ENCODE measurements around the gene ALG9. TPM values are rescaled to one million over a fixed set of nuclear protein-coding genes. Genes with fewer than 3 reads are reported as not detected.

Gene ALG9
- total and polyA plus RNA-seq, 2 donors (not counting 3 experiments of a cell fraction or from before 2014, with no cell fraction given), result 29.1 to 29.4 TPM

- H3K27ac ChIP-seq (ENCODE audit: insufficient read depth, low read depth, low read length), result no peak overlapping the region
- intact Hi-C loops (cut with micrococcal nuclease) (no loop called here), dilution Hi-C loops (cut with MboI; ENCODE audit: extremely low pct_ligation_motif_present, low sequenced_read_pairs) (no loop called here)
- DNase-seq (ENCODE audit: low read depth, low spot score) (no peak), FAIRE-seq (no peak)
- no peaks in the 10 kb centered on the region for H3K4me1 ChIP-seq (ENCODE audit: control insufficient read depth, extremely low read depth, insufficient read depth, low read length)
- no peak overlapping the region for H3K4me3 ChIP-seq (replicated peaks in 1 of 3; ENCODE audit: insufficient read depth in 1 of 3, low read depth in 1 of 3, low read length in 3 of 3)
- TF ChIP-seq EZH2 (IDR thresholded peaks at IDR 0.05; ENCODE audit: borderline replicate concordance, low read depth, low read length, severe bottlenecking), result no peak
- TF ChIP-seq FOS (IDR thresholded peaks at IDR 0.05; ENCODE audit: borderline replicate concordance, insufficient read depth, low read length), result no peak
- TF ChIP-seq GATA2 (IDR thresholded peaks at IDR 0.05; ENCODE audit: insufficient read depth, insufficient read length, low read depth, low read length), result no peak
- TF ChIP-seq MYC (IDR thresholded peaks at IDR 0.05; ENCODE audit: low read depth, low read length), result no peak
- no peak for TF ChIP-seq POLR2AphosphoS5 (IDR thresholded peaks at IDR 0.05; ENCODE audit: insufficient read depth, low read depth, low read length)
- TF ChIP-seq POLR2A (IDR thresholded peaks at IDR 0.05; ENCODE audit: low read depth, low read length), result no peak
- BruUV-seq (replicated peaks), result no TSS peak
- H3K9me1 ChIP-seq (replicated peaks; ENCODE audit: control insufficient read depth, extremely low read depth, insufficient read depth, low read length), result no peaks in the 10 kb centered on the region
- H3K4me2 ChIP-seq (ENCODE audit: insufficient read depth, low read length), result no peak overlapping the region
- H2AFZ ChIP-seq (ENCODE audit: low read depth, low read length), result no peak overlapping the region
- H3K9me3 ChIP-seq (replicated peaks; ENCODE audit: control insufficient read depth, insufficient read depth, low read length), result no peaks in the 10 kb centered on the region
- H3K27me3 ChIP-seq (ENCODE audit: control insufficient read depth in 2 of 2, insufficient read depth in 2 of 2, low read length in 2 of 2), result no peaks in the 10 kb centered on the region
- CTCF ChIA-PET, result interaction anchor here (0.8 to 2.4 kb wide), 12 partner anchors 9 to 248 kb away, joined by 3 to 14 read pairs (median 4); partner anchors contain the start of gene ALG9
- no peak overlapping the region for H3K9ac ChIP-seq (replicated peaks; ENCODE audit: extremely low read depth, insufficient read depth, low read length)
- POLR2A ChIA-PET, result no interaction called here
- H3K36me3 ChIP-seq (ENCODE audit: control insufficient read depth in 2 of 2, extremely low read depth in 1 of 2, insufficient read depth in 2 of 2, low read length in 2 of 2), result peaks cover 4 to 6% of the 10 kb centered on the region in 2 experiments
- no peaks in the 10 kb centered on the region for H4K20me1 ChIP-seq (replicated peaks; ENCODE audit: control insufficient read depth, extremely low read depth, insufficient read depth, low read length)
- no peaks in the 10 kb centered on the region for H3K79me2 ChIP-seq (ENCODE audit: control insufficient read depth, insufficient read depth, low read length)
Measured at GRCh38 chr11:111834432-111835163, 36.8 kb downstream of the ALG9 start.

DNA sequence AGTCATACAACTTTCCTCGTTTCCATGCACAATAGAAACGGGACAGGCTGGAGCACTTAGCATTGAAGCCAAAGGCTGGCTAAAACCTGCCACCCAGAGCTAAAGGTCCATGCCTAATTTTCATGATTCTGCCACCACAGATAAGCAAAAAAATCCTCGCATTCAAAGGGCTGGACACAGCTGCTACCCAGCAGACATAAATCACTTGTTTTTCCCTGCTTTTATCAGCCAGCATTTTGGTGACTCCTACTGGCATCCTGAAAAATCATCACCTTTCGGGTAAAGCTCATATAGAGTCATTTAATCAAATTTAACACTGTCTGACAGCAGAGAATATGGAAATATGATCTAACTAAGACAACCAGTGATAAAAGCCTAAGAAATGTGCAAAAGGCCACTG, 37.9 kb downstream of the ALG9 start:
- FAIRE-seq, result no peak
- Histone ChIP-seq H3K9ac (replicated peaks; ENCODE audit: extremely low read depth, insufficient read depth, low read length) (no peak overlapping the region), H3K27me3 (ENCODE audit: control insufficient read depth in 2 of 2, insufficient read depth in 2 of 2, low read length in 2 of 2) (no peaks in the 10 kb centered on the region), H3K4me2 (ENCODE audit: insufficient read depth, low read length) (no peak overlapping the region), H3K9me1 (replicated peaks; ENCODE audit: control insufficient read depth, extremely low read depth, insufficient read depth, low read length) (no peaks in the 10 kb centered on the region), H3K9me3 (replicated peaks; ENCODE audit: control insufficient read depth, insufficient read depth, low read length) (no peaks in the 10 kb centered on the region), H3K4me3 (replicated peaks in 1 of 3; ENCODE audit: insufficient read depth in 1 of 3, low read depth in 1 of 3, low read length in 3 of 3) (no peak overlapping the region), H3K4me1 (ENCODE audit: control insufficient read depth, extremely low read depth, insufficient read depth, low read length) (no peaks in the 10 kb centered on the region), H3K79me2 (ENCODE audit: control insufficient read depth, insufficient read depth, low read length) (no peaks in the 10 kb centered on the region), H4K20me1 (replicated peaks; ENCODE audit: control insufficient read depth, extremely low read depth, insufficient read depth, low read length) (no peaks in the 10 kb centered on the region), H3K36me3 (ENCODE audit: control insufficient read depth in 2 of 2, extremely low read depth in 1 of 2, insufficient read depth in 2 of 2, low read length in 2 of 2) (peaks cover 4 to 6% of the 10 kb centered on the region in 2 experiments), H3K27ac (ENCODE audit: insufficient read depth, low read depth, low read length) (no peak overlapping the region), H2AFZ (ENCODE audit: low read depth, low read length) (no peak overlapping the region)
- no TSS peak for BruUV-seq (replicated peaks)
- TF ChIP-seq EZH2 (IDR thresholded peaks at IDR 0.05; ENCODE audit: borderline replicate concordance, low read depth, low read length, severe bottlenecking), result no peak
- no peak for TF ChIP-seq FOS (IDR thresholded peaks at IDR 0.05; ENCODE audit: borderline replicate concordance, insufficient read depth, low read length)
- TF ChIP-seq POLR2AphosphoS5 (IDR thresholded peaks at IDR 0.05; ENCODE audit: insufficient read depth, low read depth, low read length), result no peak
- TF ChIP-seq POLR2A (IDR thresholded peaks at IDR 0.05; ENCODE audit: low read depth, low read length), result no peak
- TF ChIP-seq MYC (IDR thresholded peaks at IDR 0.05; ENCODE audit: low read depth, low read length), result no peak
- TF ChIP-seq GATA2 (IDR thresholded peaks at IDR 0.05; ENCODE audit: insufficient read depth, insufficient read length, low read depth, low read length), result no peak
- no peak for TF ChIP-seq MAX (IDR thresholded peaks at IDR 0.05; ENCODE audit: insufficient read depth, insufficient read length)
- intact Hi-C loops (cut with micrococcal nuclease) (no loop called here), dilution Hi-C loops (cut with MboI; ENCODE audit: extremely low pct_ligation_motif_present, low sequenced_read_pairs) (no loop called here)
- DNase-seq (ENCODE audit: low read depth, low spot score), result no peak
- ChIA-PET CTCF (interaction anchor here (0.6 to 3.5 kb wide), 17 partner anchors 8 to 247 kb away, joined by 3 to 22 read pairs (median 4); partner anchors contain the start of genes ALG9 and PPP2R1B), POLR2A (no interaction called here)

Data from endothelial cell of umbilical vein (primary cell).